OCI-LY7 (cell line): Measurements from ENCODE around the gene CSF1R.

ENCODE experiments used
- CTCF ChIP-seq: fragments of 200-600 bp; sonication (generic); conservative IDR thresholded peaks from 2 replicates; pipeline ENCODE4 v1.5.1; 2014; ENCODE audit warnings: mild to moderate bottlenecking, antibody characterized with exemption, low read length, moderate library complexity, mixed read lengths
- EZH2phosphoT487 ChIP-seq: fragments of 200-600 bp; sonication (generic); IDR thresholded peaks from 2 replicates; pipeline ENCODE4 v1.6.1; 2018; ENCODE audit warnings: low read depth, borderline replicate concordance, mild to moderate bottlenecking, mixed run types, antibody characterized with exemption, low read length, moderate library complexity, mixed read lengths

- TF ChIP-seq CTCF (no peak), EZH2phosphoT487 (no peak)
These were observed 17.6 kb upstream of the CSF1R start for GRCh38 chr5:150103678-150104549.
